ENCODE results near the gene CBX5.

Gene CBX5

GRCh38 chr12:54221402-54221984, 58.4 kb downstream of the CBX5 start:
- DNase-seq, result no peak

DNA sequence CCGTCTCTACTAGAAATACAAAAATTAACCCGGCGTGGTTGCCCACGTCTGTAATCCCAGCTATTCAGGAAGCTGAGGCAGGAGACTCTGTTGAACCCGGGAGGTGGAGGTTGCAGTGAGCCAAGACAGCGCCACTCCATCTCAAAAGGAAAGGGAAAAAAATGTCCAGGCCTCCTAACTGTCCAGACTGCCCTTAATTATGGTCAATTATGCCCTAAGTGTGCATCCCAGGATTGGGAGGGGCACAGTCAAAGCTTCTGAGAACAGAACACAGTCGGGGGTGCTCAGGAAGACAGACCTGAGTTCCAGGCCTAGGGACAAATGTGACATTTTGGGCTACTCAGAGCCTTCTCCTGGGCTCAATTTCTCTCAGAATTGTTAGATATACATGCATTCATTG, 59.4 kb downstream of the CBX5 start:
- no peak for DNase-seq

DNA sequence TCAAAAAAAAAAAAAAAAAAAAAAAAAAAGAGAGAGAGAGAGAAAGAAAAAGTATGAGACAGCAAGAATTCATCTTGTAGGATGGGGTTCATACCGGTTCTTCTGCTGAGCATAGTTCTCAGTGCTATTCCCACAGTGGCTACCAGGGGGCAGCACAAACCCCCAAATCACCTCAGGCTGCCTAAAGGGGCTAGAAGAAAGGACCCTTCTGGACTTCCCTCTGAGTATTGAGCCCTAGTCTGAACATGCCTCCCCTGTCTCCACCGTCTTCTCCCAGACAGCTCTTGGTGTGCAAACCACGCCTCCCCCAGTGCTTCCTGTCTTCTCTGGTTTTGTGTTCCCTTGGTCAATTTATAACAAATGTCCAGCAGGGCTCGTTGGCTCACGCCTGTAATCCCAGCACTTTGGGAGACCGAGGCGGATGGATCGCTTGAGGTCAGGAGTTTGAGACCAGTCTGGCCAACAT, 59.8 kb downstream of the CBX5 start:
- DNase-seq, result peak; percentile 69

DNA sequence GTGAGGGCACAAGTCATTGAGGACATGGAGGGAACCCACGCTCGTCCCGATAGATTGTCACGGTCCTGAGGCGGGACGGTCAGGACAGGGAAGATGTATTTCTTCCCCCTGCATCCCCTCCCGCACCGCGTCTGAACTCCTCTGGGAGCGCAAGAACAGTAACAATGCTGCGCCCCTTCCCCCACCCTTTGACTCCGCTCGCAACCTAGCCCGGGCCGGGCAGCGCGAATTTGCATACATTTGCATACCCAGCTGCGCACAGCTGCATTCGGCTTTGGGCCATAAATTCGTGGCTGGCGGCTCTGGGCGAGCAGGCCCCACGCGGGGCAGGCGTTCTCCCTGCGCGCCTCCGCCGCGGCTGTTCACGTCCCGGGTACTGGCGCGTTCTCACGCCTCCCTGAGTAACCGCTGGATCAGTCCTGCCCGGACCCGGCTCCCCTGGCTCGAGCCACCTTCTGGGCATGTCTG, 62.1 kb downstream of the CBX5 start:
- no peak for DNase-seq

- peak; percentile 64 for DNase-seq
Observed at GRCh38 chr12:54216797-54217661, 62.9 kb downstream of the CBX5 start.

GRCh38 chr12:54215989-54216796, 63.7 kb downstream of the CBX5 start:
- DNase-seq, result peak; percentile 45

DNA sequence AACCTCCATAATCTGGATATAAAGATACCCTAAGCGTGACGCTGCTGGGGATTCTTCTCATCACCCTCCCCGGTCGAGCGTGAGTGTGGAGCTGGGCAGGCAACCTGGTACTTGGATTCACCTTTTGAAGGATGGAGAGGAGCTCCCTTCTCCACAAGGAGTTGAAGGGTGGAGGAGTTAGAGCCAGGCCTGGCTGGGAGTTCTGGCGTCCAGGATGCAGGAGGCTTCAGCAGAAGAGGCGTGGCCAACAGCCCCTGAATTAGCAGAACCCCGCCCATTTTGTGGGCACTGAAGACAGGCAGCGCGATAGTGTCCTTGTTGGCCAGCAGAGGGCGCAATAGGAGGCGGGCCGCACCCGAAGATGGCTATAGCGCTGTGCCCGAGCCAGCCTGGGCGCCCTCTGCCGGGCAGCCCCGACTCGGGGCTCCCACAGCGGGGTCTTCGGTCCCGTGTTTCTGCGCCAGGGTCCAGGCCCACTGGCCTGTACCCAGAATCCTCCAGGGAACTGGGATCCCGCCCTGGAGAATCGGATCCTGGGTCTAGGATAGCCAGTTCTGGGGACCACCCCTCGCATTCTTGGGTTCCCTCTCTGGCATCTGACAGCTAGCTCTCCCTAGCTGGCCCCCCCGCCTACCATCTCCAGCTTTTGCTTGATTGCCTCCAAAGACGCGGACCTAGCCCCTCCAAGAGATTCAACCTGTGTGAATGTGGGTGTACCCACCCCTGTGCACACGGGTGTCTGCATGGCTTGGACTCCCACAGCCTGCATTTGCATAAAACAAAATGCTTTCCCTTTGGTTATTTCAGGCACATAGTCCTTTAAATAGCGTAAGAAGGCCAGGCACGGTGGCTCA, 65.1 kb downstream of the CBX5 start:
- DNase-seq, result peak; percentile 90

GRCh38 chr12:54213079-54213478, 66.8 kb downstream of the CBX5 start:
- DNase-seq, result no peak

DNA sequence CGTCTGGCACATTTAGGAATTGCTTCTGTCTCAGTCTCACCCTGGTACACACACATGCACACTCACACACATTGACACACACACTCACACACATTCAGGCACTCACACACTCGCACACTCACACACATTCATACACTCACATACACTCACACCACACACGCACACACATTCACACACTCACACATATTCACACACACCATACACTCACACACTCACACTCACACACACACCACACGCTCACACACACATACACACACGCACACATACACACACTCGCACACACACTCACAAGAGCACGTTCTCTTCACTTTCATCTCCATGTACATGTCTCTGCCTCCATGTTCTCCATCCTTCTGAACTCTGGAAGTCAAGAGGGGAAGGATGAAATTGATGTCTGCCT, 68.0 kb downstream of the CBX5 start:
- no peak for DNase-seq

DNA sequence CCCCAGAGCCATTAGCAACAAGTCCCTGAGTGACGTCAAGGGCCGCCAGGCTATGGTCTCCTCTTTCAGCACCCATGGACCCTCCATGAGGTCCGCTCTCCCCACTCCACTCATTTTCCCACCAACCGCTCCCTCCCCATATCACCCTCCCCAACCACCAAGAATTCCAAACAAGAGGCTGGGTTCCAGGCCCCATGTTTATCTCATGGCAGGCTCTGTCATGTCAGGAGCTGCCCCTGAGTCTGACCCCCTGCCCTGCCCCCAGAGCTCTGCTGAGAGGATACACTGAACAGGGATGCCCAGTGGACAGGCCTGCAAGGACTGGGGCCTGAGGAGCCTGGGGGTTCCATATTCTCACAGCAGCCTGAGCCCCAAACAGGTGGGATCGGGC, 69.5 kb downstream of the CBX5 start:
- no peak for DNase-seq

DNA sequence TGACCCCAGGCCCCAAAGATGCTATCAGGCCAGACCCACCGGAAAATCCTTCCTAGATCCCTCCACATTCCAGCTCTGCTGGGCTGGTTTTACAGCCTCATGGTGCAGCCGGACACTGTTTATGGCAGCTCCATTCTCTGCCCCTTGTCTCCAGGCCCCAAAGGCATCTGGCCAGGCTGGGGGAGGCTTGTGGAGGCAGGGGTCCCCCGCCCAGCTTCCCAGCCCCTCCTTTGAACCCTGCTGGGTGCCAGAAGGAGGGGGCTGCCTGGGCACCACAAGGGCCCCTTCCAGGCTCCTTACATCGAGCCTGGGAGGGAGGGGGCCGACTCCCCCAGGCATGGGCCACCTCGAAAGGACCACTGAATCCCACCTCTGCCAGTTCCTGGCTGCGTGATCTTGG, 71.3 kb downstream of the CBX5 start:
- no peak for DNase-seq

GRCh38 chr12:54207539-54208294, 72.2 kb downstream of the CBX5 start:
- DNase-seq, result peak; percentile 80

GRCh38 chr12:54206791-54207190, 73.1 kb downstream of the CBX5 start:
- no peak for DNase-seq

DNA sequence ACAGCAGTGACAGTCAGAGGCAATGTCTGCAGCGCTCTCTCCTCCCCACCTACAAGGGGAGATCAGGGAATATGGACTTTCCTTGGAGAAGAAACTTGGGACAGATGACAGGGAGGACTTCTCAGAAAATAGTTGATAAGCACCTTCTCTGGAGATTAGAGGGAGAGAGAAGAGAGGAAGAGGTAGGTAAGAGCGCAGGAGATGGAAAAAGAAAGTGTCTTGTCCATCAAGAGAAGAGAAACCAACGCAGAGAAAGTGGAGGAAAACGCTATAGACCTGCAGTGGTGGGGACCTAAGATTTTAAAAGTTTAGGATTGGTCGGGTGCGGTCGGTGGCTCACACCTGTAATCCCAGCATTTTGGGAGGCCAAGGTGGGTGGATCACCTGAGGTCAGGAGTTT, 75.6 kb downstream of the CBX5 start:
- DNase-seq, result no peak

DNA sequence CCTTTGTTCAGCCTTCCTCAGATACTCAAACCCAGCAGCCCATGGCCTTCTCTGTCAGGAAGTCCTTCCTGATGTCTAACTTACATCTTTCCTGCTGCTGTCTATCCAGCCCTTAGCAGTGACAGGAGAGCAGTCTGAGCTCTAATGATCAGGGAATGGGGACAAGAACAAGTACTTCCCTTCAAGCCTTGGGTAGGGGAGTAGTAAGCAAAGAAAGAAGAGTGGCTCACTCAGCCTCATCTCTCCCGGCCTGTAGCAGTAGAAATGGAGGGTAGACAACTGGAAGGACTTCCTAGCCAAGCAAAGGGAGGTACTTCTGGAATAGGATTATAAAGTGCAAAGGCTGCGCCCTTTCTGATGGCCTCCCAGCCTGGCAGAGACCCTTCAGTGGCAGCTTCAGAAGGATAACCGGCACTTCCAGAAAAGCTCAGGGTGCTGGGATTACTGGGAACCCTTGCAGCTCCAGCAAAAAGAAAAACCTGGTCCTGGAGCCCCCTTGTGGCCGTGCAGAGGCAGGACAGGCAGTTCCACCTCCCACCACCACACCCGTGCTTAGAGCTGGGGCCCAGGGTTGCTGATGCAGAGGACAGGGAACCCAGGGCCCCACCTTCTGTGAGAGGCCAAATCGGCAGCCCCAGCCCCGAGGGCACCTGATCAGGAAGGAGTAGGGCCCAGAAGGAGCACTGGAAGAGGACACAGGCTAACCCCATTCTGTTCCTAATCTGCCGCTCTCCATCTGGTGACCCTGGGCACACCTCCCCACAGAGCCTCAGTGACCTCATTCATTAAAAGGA, 78.7 kb downstream of the CBX5 start:
- peak; percentile 65 for DNase-seq

DNA sequence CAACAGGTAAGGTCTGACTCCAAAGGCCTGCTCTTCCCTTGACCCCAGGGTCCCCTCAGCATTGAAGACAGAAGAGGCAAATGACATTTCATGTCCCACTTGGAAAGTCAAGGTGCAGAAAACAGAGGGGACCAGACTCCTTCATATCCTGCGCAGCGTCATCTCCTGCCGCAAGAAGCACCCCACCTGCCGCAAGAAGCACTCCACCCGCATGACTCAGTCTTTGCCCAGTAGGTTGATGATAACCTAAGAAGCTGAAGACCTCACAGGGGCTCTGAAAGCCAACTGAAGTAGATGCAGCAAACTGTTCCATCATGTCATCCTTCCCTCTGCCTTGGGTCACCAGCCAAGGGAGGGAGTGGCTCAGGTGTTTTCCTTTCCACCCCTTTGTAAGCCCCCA, 79.5 kb downstream of the CBX5 start:
- no peak for DNase-seq

GRCh38 chr12:54199917-54200316, 80.0 kb downstream of the CBX5 start:
- no peak for DNase-seq

DNA sequence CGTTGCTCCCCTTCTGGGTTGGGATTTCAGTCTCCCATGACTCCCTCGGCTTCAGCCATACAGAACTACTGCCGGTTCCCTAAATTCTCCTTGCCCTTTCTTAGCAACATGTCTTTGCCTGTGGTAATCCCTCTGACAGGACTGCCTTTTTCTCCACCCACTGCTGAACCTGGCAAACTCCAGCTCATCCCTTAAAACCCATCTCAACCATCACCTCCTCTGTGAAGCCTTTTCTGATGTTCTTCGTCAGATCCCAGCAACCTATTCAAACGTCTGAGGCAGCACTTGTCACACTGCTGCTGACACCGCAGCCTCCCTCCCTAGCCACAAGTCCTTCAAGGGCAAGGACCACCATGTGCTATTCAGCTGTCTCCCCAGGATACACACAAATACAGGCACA, 80.9 kb downstream of the CBX5 start:
- DNase-seq, result no peak

- no peak for DNase-seq
Observed at GRCh38 chr12:54197431-54197909, 82.5 kb downstream of the CBX5 start.

GRCh38 chr12:54197010-54197409, 82.9 kb downstream of the CBX5 start:
- no peak for DNase-seq

DNA sequence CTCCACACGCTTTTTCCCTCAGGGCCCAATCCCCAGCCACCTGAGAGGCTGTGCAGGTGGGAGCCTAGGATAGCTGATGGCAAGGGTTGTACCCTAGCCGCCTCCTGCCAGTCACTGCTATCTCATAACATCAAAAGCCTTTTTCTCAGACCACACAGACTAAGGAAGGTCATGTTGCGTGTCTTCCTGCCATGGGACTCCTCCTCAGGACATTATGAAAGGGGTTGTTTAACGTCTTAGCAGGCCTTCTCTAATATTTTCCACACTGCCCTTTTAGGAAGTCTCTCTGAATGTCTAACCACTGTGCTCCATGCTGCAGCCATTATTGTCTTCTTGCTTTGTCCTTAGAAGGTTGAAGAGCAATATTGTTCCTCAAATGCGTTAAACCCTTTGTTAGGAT, 83.5 kb downstream of the CBX5 start:
- no peak for DNase-seq

Measured in activated naive CD4-positive, alpha-beta T cell treated with anti-CD3 and anti-CD28 coated beads, Interleukin-2, amount 50 U/mL, for 16 hours (primary cell).